HL-60/S4 (cell line): ENCODE measurements around the gene AMD1.
"Not testable (repeated sequence)": the region's sequence is repeated elsewhere in the genome, so short reads cannot be mapped to it uniquely, and the experiment has no call there.

Source experiments
- in situ Hi-C: fragments of 300-500 bp; cut with MboI; formaldehyde crosslinking; loops from 2 replicates; pipeline ENCODE4 v1.14.3; 2022; ENCODE audit warnings: low sequenced_read_pairs

Gene AMD1

DNA sequence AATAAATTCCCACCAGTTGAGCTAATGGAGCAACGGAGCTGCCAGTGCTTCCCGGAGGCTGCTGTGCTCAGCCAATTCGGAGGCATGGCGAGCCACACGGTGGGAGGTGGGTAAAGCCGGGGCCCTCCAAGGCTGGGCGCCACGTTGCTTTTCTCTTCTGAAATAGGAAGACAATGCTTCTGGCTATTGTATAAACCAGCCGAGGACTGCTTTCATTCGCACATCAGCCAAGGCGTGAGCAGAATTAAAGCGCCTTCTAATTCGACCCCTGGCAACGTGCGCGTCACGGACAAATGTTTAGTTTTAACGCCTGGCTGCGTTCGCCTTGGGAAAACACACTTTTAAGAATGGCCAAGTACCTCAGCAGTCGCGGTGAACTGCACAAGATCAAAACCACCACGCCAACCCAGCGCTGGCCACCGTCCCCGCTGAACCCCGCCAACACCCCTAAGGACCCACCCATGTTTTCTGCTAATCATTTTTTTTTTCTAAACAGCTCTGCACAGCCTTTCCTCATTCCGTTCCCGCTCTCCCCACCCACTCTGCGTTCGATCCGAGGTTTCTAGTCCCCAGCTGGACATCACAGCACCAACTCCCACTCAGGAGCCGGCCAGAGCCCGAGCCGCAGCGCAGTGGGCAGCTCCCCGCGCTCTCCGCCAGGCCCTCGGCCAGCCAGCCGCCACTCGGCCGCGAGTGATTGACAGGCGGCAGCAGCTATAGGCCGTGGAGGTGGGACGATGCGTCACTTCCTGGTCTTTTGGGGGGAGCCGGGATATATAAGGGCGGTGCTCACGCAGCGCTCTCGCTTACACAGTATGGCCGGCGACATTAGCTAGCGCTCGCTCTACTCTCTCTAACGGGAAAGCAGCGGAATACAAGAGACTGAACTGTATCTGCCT is at the start of gene AMD1:
AMD1 (plus strand) TSS at position 805 of the 899 bp plus-strand sequence. CDS start 321 bp downstream, outside the sequence.
- in situ Hi-C loops: no loop called here

DNA sequence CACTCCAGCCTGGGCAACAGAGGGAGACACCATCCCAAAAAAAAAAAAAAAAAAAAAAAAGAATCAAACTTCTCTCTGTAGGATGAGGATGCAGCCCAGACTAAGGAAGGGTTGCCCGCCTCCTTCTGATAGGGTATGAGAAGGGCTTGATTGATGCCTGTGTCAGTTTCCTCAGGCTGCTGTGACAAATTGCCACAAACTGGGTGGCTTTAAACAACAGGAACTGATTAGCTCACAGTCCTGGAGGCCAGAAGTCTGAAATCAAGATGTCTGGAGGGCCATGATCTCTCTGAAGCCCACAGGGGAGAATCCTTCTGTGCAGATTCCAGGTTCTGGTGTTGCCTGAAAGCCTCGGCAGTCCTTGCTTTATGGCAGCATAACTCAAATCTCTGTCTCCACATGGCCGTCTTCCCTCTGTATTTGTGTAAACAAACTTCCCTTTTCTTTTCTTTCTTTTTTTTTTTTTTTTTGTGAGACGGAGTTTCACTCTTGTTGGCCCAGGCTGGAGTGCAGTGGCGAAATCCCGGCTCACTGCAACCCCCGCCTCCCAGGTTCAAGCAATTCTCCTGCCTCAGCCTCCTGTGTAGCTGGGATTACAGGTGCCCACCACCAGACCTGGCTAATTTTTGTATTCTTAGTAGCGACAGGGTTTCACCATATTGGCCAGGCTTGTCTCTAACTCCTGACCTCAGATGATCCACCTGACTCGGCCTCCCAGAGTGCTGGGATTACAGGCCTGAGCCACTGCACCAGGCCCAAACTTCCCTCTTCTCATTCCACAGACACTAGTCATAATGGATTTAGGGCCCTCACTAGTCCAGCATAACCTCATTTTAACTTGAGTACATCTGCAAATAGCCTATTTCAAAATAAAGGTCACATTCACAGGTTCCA is 48.1 kb upstream of the AMD1 start:
- in situ Hi-C loops: no loop called here

DNA sequence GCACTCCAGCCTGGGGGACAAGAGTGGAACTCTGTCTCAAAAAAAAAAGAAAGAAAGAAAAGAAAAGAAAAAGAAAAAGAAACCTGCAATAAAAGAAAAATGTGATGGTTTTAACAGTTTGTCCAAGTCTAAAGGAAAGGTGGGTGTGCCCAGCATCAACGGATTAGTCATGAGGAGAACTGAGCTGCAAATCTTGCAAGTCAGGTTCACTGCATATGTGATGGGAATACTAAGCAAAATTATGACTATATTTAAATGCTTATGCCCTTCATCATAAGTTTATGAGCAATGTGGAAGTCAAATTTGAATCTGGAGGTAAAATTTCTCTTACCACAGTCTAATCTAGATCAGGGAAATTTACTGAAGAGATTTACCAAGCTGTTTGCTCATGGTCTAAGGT is 46.2 kb upstream of the AMD1 start:
- in situ Hi-C loops: no loop called here

DNA sequence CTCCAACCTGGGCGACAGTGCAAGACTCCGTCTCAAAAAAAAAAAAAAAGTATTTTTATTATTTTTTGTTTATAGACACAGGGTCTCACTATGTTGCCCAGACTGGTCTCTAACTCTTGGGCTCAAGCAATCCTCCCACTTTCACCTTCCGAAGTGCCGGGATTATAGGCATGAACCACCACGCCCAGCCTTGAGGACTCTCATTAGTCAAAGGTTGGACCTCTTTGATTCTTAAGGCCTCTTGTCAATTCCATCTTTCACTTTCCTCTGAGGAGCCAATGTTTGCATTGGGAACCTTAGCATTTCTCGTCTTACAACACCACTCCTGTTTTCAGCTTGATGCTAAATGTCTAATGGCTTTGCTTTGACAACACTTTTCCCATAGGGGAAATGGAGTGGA is 43.2 kb upstream of the AMD1 start:
- in situ Hi-C loops: no loop called here

DNA sequence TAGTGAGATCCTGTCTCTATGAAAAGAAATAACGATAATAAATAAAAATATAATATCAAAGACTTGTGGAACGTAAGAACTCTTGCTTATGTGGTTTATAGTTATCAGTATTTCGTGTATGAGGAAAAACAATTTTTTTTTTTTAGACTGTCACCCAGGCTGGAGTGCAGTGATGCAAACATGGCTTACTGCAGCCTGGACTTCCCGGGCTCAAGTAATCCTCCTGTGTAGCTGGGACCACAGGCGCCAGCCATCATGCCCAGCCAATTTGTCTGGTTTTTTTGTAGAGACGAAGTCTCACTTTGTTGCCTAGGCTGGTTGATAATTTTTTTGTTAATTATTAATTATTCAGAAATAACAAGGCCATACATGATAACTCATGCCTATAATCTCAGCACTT is 40.8 kb upstream of the AMD1 start:
- in situ Hi-C loops: no loop called here

DNA sequence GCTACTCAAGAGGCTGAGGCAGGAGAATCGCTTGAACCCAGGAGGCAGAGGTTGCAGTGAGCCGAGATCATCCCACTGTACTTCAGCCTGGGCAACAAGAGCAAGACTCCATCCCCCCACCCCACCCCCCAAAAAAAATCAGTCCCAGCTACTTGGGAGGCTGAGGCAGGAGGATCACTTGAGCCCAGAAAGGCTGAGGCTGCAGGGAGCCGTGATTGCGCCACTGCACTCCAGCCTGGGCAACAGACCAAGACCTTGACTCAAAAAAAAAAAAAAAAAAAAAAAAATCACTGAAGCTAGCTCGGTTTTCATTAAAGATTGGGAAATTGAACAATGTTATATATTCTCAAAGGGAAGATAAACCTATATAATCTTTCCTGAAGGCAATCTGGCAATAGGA is 38.8 kb upstream of the AMD1 start:
- in situ Hi-C loops: not testable (repeated sequence)

DNA sequence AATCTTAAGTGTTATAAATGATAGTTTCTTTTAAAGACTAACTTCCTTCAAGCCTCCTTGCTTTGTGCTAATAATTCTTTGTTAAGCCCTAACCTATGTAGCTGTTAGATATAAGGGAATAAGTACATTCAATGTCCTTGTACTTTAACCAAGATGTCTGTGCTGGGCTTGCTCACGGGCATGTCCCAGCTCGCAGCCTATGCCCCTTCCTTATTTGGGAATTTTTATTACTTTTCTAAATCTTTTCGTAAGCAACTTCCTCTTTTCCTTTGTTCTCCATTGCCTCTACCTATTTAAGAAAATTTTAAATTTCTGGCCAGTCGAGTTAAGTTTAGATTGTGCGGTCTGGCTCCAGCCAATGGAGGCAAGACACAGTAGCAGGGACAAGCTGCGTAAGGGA is 33.3 kb upstream of the AMD1 start:
- in situ Hi-C loops: no loop called here

DNA sequence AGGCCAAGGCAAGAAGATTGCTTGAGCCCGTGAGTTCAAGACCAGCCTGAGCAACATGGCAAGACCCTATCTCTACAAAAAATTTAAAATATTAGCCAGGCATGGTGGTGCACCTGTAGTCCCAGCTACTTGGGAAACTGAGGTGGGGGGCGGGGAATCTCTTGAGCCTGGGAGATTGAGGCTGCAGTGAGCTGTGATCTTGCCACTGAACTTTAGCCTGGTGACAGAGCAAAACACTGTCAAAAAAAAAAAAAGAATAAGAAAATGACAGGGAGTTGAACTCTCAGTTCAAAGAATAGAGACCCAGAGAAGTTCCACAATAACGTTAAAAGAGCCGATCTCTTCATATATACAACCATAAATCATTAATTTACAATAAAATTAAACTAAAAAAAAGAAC is 24.8 kb upstream of the AMD1 start:
- in situ Hi-C loops: no loop called here

DNA sequence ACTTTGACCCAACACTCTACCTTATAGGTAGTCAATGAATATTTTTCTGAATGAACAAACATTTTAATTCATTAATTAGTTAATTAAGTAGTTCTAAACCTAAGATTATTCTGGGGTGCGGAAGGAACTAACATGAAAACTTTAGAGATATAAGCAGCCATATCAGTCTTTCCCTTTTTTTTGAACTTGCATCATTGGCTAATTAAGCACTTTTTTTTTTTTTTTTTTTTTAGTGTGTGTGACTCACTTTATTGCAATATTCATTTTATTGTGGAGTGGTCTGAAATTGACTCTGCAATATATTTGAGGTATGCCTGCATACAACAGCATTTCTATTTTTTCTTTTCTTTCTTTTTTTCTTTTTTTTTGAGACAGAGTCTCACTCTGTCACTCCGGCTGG is 21.8 kb upstream of the AMD1 start:
- in situ Hi-C loops: no loop called here

DNA sequence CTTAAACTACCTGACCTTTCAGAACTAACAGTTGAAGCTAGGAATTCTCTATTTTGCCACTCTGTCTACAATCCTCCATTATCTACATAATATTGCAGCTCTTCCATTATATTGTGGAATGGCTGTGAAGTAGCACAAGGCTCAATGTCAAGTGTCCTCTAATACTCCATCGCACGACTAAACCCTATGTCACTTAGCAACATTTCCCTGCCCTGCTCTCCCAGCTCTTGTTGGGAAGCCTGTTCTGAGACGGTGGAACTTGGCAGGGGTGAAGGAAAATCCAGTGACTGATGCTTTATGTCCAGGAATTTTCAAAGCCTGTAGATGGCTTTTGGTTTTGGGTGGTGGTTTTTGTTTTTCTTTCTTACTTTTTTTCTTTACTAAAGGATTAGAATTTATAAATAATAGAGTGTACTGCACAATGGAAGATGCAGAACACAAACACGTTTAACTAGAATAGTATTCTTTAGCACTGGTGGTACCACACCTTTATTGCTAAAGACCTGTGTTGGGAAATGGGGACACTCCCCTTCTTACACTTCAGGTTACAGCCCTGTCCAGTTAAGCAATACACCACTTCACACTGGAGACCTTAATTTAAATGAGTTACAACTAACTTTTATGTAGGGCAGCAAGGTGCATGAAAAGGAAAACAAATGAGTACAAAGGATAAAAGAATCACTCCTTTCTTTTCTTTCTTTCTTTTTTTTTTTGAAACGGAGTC is 20.7 kb upstream of the AMD1 start:
- in situ Hi-C loops: no loop called here

DNA sequence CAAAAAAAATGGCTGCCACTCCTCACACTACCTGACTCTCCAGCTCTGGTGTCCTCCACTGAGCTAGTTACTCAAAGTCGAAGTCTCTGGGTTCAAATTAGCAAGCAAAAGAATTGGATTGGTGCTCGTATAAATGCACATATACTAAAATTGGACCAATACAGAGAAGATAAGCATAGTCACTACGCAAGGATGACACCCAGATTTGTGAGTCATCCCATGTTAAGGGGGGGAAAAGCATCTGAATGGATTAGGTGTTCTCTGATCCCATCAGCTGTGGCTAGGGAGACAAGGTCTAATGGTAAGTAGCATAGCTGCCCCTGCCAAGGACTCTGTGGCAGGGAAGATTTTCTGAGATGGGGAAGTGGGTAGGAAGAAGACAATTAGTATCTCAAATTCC is 18.3 kb upstream of the AMD1 start:
- in situ Hi-C loops: no loop called here

DNA sequence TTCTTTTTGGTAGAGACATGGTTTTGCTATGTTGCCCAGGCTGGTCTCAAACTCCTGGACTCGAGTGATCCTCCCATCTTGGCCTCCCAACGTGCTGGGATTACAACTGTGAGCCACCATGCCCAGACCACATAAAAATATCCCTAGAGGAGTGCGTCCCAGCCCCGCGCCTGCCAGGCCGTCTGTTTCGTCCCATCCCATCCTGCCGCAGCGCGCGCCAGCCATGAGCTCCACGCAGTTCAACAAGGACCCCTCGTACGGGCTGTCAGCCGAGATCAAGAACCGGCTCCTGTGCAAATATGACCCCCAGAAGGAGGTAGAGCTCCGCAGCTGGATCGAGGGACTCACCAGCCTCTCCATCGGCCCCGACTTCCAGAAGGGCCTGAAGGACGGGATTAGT is 16.6 kb upstream of the AMD1 start:
- in situ Hi-C loops: no loop called here

DNA sequence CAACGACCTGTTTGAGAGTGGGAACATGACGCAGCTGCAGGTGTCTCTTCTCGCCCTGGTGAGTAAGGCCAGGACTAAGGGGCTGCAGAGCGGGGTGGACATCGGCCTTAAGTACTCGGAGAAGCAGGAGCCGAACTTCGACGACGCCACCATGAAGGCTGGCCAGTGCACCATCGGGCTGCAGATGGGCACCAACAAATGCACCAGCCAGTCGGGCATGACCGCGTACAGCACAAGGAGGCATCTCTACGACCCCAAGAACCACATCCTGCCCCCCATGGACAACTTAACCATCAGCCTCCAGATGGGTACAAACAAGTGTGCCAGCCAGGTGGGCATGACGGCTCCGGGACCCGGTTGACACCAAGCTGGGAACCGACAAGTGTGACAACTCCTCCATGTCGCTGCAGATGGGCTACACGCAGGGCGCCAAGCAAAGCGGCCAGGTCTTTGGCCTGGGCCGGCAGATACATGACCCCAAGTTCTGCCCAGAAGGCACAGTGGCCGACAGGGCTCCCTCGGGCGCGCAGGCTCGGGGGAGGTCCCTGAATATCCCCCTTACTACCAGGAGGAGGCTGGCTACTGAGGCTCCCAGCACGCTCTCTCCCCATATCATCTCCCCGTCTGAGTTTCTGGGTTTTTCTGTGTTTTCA is 15.9 kb upstream of the AMD1 start:
- in situ Hi-C loops: no loop called here

DNA sequence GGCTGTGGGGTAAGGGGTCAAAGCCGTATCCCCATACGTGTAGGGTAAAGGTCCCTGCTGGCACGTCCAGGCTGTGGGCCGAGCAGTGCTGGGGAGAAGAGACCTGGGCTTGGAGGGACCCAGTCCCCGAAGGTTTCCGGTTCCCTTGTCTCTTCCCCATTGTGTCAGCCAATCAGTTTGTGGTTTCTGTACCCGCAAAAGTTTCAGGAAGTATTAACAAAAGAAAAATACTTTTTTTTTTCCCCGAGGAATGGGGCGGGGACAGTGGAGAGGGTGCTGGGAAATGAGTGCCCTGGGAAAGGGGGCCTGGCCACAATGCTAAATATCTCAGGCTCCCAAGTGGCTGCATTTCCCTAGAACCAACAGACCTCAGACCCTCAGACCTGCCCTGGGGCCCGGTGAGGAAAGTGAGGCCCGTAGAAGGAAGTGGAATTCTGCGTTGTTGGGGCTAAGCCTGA is 15.2 kb upstream of the AMD1 start:
- in situ Hi-C loops: no loop called here

DNA sequence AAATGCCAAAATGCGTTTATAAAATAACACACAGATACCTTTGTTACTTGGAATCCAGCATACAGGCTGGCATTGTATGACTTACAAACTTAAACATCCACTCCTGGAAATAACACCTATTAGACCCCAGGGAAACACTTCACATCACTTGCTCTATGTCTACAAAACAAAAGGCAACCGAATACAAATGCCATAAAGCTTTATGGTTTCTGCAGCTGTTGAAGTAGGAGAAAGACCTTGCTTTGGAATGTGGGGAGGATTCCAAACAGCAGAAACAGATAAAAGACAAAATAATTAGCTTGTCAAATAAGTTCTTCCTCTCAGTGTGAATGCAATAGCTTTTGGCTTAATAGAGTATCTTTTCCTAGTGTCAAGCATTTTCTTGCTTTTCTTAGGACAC is 9.8 kb upstream of the AMD1 start:
- in situ Hi-C loops: no loop called here

DNA sequence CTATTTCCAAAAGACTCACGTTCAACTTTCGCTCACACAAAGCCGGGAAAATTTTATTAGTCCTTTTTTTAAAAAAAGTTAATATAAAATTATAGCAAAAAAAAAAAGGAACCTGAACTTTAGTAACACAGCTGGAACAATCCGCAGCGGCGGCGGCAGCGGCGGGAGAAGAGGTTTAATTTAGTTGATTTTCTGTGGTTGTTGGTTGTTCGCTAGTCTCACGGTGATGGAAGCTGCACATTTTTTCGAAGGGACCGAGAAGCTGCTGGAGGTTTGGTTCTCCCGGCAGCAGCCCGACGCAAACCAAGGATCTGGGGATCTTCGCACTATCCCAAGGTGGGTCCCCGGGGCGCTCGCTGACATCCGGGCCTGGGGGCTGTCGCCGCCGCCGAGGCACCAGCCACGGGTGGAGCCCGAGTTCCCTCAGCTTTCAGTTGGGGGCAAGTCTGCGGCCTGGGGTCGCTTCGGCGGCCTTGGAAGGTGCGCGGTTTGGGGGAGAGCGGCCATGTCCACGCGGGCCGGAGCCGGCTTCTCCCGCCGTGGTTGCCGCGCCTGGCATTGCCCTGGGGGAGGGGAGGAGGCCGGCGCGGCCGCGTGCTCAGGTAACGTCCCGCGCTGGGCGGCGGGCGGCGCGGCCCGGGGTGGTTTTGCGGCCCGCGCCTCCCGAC is 429 bp downstream of the AMD1 start:
- in situ Hi-C loops: no loop called here

DNA sequence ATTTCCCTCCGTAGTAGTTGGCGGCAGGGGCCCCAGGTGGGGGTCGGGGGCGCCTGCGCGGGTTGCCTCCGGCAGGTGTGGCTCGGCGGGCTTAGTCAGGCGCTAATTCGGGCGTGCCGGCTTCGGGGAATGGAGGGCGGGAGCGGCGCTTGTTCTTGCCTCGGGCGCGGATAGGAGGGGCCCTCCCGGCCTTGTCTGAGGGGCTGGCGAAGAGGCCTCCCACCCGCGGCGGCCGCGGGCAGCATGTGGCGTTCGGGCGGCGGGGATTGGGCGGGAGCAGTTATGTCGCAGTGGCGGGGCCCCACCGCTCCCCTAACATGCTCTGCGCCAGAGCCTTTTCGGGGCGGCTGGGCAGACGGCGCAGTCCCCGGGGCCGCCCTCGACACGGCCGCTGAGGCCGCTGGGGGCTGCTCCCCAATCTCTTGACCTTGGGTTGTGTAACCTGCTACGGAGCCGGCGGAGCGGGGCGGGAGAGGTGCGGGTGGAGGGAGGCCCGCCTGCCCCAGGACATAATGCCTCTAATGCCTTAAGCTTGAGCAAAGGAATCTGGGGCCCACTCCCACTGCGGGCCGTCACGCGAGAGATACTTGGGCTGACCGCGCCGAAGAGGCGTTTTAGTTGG is 1.1 kb downstream of the AMD1 start:
- in situ Hi-C loops: no loop called here

DNA sequence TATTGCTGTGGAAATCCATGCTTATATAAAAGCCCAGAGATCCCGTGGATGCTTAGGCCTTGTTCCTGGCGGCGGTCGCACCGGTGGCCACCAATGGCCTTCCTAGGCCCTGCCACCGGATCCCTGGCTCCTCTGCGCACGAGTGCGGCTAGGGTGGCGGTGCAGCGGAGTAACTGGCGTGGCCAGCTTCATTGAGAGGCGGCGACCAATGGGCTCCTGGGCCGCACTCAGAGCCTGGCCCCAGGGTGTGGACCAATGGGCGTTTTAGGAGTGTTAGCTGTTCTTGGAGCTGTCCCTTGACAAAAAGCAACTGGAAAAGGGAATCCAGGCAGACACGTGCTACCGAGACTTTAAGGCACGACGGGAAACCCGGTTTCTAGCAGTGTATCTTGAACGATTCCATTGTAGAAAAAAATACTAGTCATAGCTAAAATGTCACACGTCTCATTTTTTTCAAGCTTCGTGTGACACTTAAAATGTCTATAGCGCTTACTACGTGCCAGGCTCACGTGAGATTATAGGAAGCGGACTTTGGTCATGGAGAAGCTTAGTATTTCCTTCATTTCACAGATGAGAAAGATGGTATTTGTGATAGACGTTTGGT is 1.7 kb downstream of the AMD1 start:
- in situ Hi-C loops: no loop called here

DNA sequence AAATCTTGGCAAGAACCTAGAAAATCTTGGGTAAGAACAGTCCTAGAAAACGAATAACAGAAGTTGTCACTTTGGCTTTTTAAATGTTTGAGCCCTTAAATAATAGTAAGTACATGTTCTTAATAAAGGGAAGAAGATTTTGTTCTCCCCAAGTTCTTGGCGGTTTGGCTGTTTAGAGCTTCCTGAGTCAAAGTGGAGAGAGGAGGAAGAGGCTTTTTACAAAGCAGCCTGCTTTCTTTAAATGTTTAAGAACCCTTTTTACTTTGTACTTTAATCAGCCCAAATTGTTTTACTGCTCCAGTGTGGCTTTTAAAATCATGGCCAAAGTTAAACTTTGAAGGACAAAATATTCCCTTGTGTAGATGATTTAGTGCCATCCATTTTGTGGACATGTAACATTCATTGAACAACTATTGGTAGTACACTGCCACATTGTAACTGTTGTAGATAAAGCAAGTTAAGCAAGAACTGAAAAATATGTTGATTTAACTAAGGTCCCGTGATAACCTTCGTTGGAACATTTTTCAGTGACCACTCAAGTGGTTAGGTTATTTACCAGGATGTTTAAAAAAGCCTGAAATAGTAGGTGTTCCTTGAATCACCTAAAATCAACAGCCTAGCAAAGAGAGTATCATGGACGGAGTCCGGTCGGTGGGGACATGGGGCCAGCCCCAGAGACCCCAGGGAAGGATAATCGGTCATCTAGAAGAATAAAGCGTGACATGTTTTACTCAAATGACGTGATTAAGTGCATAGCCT is 2.4 kb downstream of the AMD1 start:
- in situ Hi-C loops: no loop called here
